SK-N-SH (cell line): ENCODE results near the gene POU2F1.

Source experiments
- CTCF ChIP-seq: fragments of 200-600 bp; sonication (generic); IDR thresholded peaks from 2 replicates; pipeline ENCODE4 v1.6.1; 2017; ENCODE audit warnings: antibody characterized with exemption, mild to moderate bottlenecking, moderate library complexity
- MAX ChIP-seq: IDR thresholded peaks from 2 replicates; pipeline ENCODE4 v1.4.0; 2012; ENCODE audit warnings: low read depth
- MXI1 ChIP-seq: IDR thresholded peaks from 2 replicates; pipeline ENCODE4 v1.6.1; 2012; ENCODE audit warnings: mild to moderate bottlenecking, low read depth, low read length, improper control_type of control experiment
- RAD21 ChIP-seq: IDR thresholded peaks from 2 replicates; pipeline ENCODE4 v1.6.1; 2012; ENCODE audit warnings: mild to moderate bottlenecking, low read length
- RXRA ChIP-seq: IDR thresholded peaks from 2 replicates; pipeline ENCODE4 v1.4.0; 2012; ENCODE audit warnings: low read depth, mild to moderate bottlenecking, borderline replicate concordance
- TEAD4 ChIP-seq: IDR thresholded peaks from 2 replicates; pipeline ENCODE4 v1.4.0; 2012; ENCODE audit warnings: mild to moderate bottlenecking, borderline replicate concordance; ENCODE audit not compliant: insufficient read depth
- USF1 ChIP-seq: IDR thresholded peaks from 2 replicates; pipeline ENCODE4 v1.4.0; 2012; ENCODE audit warnings: low read depth, borderline replicate concordance
- YY1 ChIP-seq: IDR thresholded peaks from 2 replicates; pipeline ENCODE4 v1.4.0; 2012; ENCODE audit warnings: low read depth, mild to moderate bottlenecking

GRCh38 chr1:167230437-167230836 lies 9.8 kb downstream of the POU2F1 start:
- TF ChIP-seq TEAD4, result no peak
- TF ChIP-seq CTCF, result no peak
- no peak for TF ChIP-seq YY1
- TF ChIP-seq RAD21, result no peak
- no peak for TF ChIP-seq MAX
- TF ChIP-seq USF1, result no peak
- TF ChIP-seq RXRA, result no peak
- TF ChIP-seq MXI1, result no peak
